Raji (cell line): ENCODE data around the gene PIK3CD.

ENCODE experiments used
- POLR2A ChIP-seq: IDR thresholded peaks from 2 replicates; pipeline ENCODE4 v1.6.1; 2011; ENCODE audit warnings: low read depth, low read length, control low read depth; ENCODE audit not compliant: insufficient read depth

PIK3CD gene

GRCh38 chr1:9651565-9652378, at the start of gene PIK3CD:
TSS of gene PIK3CD (plus strand) at chr1:9651731. CDS start at chr1:9710456, 58,725 bp downstream.
- TF ChIP-seq POLR2A = peak; percentile 88

DNA sequence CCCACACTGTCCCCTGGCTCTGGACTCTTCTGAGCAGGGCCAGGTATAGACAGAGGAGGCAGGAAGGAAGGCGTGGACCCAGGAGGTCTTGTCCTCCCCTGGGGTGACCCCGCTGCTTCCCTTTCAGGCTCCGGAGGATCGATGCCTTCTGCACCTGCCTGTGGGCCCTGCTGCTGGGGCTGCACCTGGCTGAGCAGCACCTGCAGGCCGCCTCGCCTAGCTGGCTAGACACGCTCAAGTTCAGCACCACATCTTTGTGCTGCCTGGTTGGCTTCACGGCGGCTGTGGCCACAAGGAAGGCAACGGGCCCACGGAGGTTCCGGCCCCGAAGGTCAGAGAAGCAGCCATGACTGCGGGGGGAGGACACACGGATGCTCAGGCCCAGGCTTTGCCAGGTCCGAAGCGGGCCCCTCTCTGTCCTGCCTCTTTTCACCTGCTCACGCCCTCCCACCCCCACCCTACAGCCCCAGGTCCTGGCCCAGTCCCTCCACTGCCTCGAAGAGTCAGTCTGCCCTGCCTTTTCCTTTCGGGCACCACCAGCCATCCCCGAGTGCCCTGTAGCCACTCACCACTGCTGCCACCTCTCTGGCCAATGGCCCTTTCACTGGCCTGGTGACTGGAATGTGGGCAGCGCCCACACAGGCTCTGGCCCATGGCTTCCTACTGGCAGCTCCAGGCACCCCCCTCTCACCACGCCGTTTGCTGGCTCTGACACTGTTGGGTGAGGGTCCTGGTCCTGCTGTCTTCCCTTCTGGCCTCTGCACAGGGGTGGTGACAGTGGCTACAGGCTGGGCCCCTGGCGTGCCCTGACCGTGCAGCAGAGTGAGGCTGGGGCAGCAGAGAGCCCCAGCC, 49.4 kb upstream of the PIK3CD start:
- TF ChIP-seq POLR2A = no peak

- no peak for TF ChIP-seq POLR2A
These were observed 48.8 kb upstream of the PIK3CD start for GRCh38 chr1:9602794-9603167.

GRCh38 chr1:9603307-9603706, 48.2 kb upstream of the PIK3CD start:
- TF ChIP-seq POLR2A = no peak

GRCh38 chr1:9603766-9604753, 47.5 kb upstream of the PIK3CD start:
- TF ChIP-seq POLR2A = no peak

DNA sequence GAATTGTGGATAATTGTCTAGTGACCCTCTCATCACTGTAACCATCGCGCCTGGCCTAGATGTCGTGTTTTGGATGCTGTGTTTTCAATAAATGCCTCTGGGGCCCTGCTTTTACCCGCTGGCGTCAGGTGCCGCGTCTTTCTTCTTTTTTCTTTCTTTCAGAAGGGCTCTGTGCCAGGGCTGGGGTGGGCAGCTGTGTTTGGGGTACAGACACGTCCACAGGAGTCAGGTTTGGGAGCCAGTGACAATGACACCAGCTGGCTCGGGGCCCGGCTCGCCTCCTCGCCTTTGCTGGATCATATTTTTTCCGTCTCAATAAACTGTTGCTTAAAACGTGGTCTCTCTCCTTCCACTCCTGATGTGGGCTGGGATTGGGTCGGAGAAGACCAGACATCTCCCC, 46.7 kb upstream of the PIK3CD start:
- no peak for TF ChIP-seq POLR2A

DNA sequence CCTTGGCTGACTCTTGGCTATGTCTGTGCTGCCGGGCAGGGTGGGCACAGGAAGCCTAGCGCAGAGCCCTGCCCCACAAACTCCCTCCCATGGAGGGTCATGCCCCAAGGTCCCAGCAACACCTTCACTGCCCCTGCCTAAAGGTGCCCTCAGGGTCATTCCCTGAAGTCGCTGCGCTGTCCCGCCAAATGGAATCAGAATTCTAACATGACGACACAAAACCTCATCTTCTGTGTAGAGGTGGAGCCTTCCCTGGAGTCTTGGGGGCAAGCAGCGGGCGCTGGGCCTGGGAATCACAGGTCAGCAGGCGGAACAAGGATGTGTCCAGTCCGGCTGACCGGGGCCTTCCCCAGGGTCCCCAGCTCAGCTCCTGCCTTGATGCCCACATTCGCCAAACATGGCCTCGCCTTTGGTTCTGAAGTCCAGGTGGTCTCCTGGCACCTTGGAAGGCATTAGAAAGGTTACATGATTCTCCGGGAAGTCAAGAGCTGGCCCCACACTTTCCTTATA, 45.5 kb upstream of the PIK3CD start:
- TF ChIP-seq POLR2A = no peak

DNA sequence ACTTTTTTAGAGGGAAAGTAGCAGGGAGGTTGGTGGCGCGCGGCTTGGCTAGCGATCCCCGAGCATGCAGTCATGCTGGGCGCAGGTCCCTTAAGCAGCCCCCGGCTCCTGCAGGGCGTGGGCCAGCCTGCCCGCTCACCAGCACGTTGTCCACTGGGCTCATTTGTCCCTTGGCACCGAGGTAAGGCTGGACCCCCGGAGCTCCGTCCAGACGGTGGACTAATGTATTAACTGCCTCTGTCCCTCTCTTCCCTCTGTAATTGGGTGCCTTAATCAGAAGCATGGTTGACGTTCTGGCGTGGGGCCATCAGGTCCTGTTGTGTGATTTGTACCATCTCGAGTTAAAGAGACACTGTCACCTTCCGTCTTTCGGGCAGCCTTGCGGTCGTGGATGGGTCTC, 45.1 kb upstream of the PIK3CD start:
- TF ChIP-seq POLR2A = no peak

DNA sequence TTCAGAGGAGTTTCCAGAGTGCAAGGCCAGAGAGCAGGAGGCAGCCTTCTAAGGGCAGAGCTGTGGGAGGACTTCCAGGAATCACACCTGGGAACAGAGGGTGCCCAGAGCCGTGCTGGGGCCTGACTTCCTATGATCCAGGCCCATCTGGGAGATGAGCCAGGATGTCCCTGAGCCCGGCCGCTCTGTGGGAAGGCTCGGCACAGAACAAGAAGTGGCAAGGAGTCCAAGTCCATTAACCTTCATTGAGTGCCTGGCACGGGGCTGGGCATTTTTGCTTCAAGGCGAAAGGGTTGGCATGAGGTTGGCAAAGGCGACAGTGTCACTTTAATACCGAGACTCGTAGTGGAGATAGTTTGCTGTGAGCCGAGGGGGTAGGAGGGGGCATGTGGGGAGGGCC, 44.6 kb upstream of the PIK3CD start:
- TF ChIP-seq POLR2A = no peak

DNA sequence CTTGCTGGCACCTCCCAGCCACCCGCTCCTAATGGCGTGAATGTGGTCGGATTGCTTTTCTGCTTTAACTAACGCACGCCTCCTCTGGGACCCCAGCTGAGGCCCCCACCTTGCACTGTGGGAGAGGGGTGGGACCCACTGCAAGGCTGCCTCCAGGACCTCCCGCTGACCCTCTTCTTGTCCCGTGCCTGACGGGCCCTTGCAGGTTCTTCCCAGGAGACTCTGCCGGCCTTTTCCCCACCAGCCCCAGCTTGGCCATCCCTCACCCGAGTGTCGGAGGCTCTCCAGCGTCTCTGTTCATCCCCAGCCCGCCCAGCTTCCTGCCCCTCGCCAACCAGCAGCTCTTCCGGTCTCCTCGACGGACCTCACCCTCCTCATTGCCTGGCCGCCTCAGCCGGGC, 44.2 kb upstream of the PIK3CD start:
- TF ChIP-seq POLR2A = no peak

- TF ChIP-seq POLR2A = no peak
These were observed 41.5 kb upstream of the PIK3CD start for GRCh38 chr1:9609998-9610397.

GRCh38 chr1:9610548-9610947, 41.0 kb upstream of the PIK3CD start:
- TF ChIP-seq POLR2A = no peak

GRCh38 chr1:9611716-9612115, 39.8 kb upstream of the PIK3CD start:
- TF ChIP-seq POLR2A = no peak

DNA sequence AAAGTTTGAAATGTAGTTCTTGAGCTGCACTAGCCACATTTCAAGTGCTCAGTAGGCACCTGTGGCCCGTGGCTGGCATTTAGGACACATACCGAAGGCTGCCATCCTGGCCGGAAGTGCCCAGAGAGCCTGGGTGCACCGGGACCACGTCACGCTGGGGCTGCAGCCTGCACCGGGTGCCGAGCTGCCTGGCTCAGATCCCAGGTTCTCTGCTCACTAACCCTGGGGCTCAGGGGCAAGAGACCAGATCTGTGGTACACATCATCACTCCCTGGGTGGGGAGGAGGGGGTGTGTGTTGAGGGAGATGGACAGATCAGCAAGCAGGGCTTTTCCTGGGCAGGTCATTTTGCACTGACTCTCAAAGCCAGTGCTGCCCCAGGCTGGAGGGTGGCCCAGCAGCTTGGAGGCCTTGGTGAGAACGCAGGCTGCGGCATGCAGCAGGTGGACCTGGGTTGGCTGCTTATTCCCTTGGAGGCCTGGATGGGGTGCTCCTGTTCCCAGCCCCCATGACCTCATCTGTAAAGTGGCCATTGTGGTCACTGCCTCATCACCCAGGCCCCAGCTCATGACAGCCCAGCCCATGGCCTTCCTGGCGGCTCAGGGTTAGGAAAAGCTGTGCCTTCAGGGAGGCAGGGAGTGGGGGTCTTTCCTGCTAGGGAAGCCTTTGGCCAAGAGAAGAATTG, 39.2 kb upstream of the PIK3CD start:
- TF ChIP-seq POLR2A = no peak
